Activated naive CD4-positive, alpha-beta T cell treated with anti-CD3 and anti-CD28 coated beads for 36 hours (primary cell): ENCODE measurements around the gene ZNF683. TPM values are rescaled to one million over a fixed set of nuclear protein-coding genes. Genes with fewer than 3 reads are reported as not detected.

Experiments used
- CTCF ChIA-PET: fragments of 350-600 bp; sonication (Branson Sonifier 250); formaldehyde crosslinking; loops from one replicate; lab custom pipeline; 2021; ENCODE audit warnings: antibody characterized with exemption; lab: Charles Lee
- DNase-seq: peaks from one replicate; pipeline ENCODE4 v3.0.0-alpha.2; 2020
- H3K27ac Mint-ChIP-seq: one replicate; pipeline ENCODE4 v1.8.0; 2021; ENCODE audit warnings: mild to moderate bottlenecking, mixed read lengths
- H3K27me3 Mint-ChIP-seq: one replicate; pipeline ENCODE4 v1.8.0; 2021; ENCODE audit warnings: low read depth, mixed read lengths
- H3K36me3 Mint-ChIP-seq: one replicate; pipeline ENCODE4 v1.8.0; 2021; ENCODE audit warnings: low read depth, mixed read lengths
- H3K4me1 Mint-ChIP-seq: one replicate; pipeline ENCODE4 v1.8.0; 2021; ENCODE audit warnings: low read depth, mixed read lengths
- H3K4me3 Mint-ChIP-seq: one replicate; pipeline ENCODE4 v1.8.0; 2021; ENCODE audit warnings: mild to moderate bottlenecking, moderate library complexity, mixed read lengths
- H3K9me3 Mint-ChIP-seq: one replicate; pipeline ENCODE4 v1.8.0; 2021; ENCODE audit warnings: mixed read lengths
- intact Hi-C: fragments of 100-400 bp; cut with micrococcal nuclease; formaldehyde crosslinking; loops from one replicate; pipeline ENCODE4 v1.15.1; 2023
- total RNA-seq, 2 experiments: library from RNA; stranded (reverse); gene quantifications; one replicate each; pipeline ENCODE4 v1.2.3, GENCODE V29; 2021

ZNF683 gene
- total RNA-seq, 2 experiments from 2014 or later = not detected

DNA sequence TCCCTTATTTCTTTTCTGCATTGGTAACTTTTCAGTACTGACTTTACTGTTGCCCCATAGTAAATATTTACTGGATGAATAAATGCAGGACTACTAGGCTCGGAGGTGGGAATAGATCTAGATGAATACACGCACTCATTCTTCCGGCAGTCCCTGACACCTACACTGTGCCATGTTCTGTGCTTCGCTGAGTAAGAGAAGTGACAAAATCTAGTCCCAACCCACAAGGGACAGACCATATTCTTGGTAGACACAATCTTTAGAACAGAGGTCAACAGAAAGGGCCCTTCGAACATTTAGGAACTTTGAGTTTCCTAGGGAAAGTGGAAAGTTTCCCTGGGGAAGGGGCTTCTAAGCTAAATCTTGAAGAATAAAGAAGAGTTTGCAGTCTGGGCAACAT lies 58.0 kb downstream of the ZNF683 start:
- H3K9me3 Mint-ChIP-seq = no peaks in the 10 kb centered on the region
- peaks cover 45% of the 10 kb centered on the region for H3K4me1 Mint-ChIP-seq
- CTCF ChIA-PET = interaction anchor here (12.0 to 12.7 kb wide), 2 partner anchors 28 to 37 kb away, joined by 193 to 210 read pairs; partner anchors contain the start of gene SH3BGRL3
- intact Hi-C loops = loop anchor here (2.0 kb wide), 1 partner anchor 80 kb away; the partner anchor contains the start of gene CEP85
- no peak for DNase-seq
- H3K4me3 Mint-ChIP-seq = no peak overlapping the region
- H3K27ac Mint-ChIP-seq = no peak overlapping the region
- no peaks in the 10 kb centered on the region for H3K36me3 Mint-ChIP-seq
- H3K27me3 Mint-ChIP-seq = no peaks in the 10 kb centered on the region

Other genes starting within 250 kb of the ZNF683 start
- under 1 TPM in 1 of 2 experiments, not detected in 1; 0.07 TPM for gene FAM110D, start 213.7 kb downstream of the ZNF683 start, total RNA-seq
- not detected for gene C1orf232, start 203.8 kb downstream of the ZNF683 start, total RNA-seq
- gene ZNF593, start 202.8 kb downstream of the ZNF683 start, total RNA-seq = 10 to 100 TPM; 24.0 to 26.8 TPM
- not detected for gene ZNF593OS, start 200.9 kb downstream of the ZNF683 start, total RNA-seq
- gene CNKSR1, start 195.3 kb downstream of the ZNF683 start, total RNA-seq = 1 to 10 TPM; 1.5 to 1.8 TPM
- not detected for gene CATSPER4, start 182.1 kb downstream of the ZNF683 start, total RNA-seq
- 10 to 100 TPM; 45.7 to 47.0 TPM for gene CEP85, start 138.6 kb downstream of the ZNF683 start, total RNA-seq
- 100 to 1,000 TPM; 130 to 132 TPM for gene SH3BGRL3, start 92.7 kb downstream of the ZNF683 start, total RNA-seq
- 10 to 100 TPM; 26.4 to 26.9 TPM for gene UBXN11, start 66.1 kb downstream of the ZNF683 start, total RNA-seq
- 100 to 1,000 TPM; 129 to 141 TPM for gene CD52, start 54.8 kb downstream of the ZNF683 start, total RNA-seq
- under 1 TPM; 0.37 to 0.72 TPM for gene CRYBG2, start 18.6 kb downstream of the ZNF683 start, total RNA-seq
- not detected for gene LIN28A, start 38.1 kb upstream of the ZNF683 start, total RNA-seq
- 10 to 100 TPM; 26.2 to 26.3 TPM for gene DHDDS, start 59.6 kb upstream of the ZNF683 start, total RNA-seq
- gene HMGN2, start 99.7 kb upstream of the ZNF683 start, total RNA-seq = 100 to 1,000 TPM; 883 to 886 TPM
- 10 to 100 TPM; 83.5 to 86.4 TPM for gene RPS6KA1, start 157.0 kb upstream of the ZNF683 start, total RNA-seq